H1 (cell line): ENCODE measurements around the gene SLC5A10. TPM values are rescaled to one million over a fixed set of nuclear protein-coding genes. Genes with fewer than 3 reads are reported as not detected.

ENCODE experiments used
- ATF3 ChIP-seq: IDR thresholded peaks from 2 replicates; pipeline ENCODE4 v1.6.1; 2011; ENCODE audit warnings: low read depth, mild to moderate bottlenecking, low read length; ENCODE audit not compliant: insufficient read depth
- NANOG ChIP-seq: IDR thresholded peaks from 2 replicates; pipeline ENCODE4 v1.6.1; 2011; ENCODE audit warnings: low read length, low read depth, mild to moderate bottlenecking, inconsistent platforms; ENCODE audit not compliant: insufficient read depth, poor library complexity, severe bottlenecking
- TCF12 ChIP-seq: IDR thresholded peaks from 2 replicates; pipeline ENCODE4 v1.6.1; 2011; ENCODE audit warnings: low read depth, mild to moderate bottlenecking, low read length
- YY1 ChIP-seq: IDR thresholded peaks from 2 replicates; pipeline ENCODE4 v1.6.1; 2011; ENCODE audit warnings: low read depth, mild to moderate bottlenecking, low read length
- polyA plus RNA-seq, 7 experiments: library from polyadenylated mRNA; depleted of rRNA in 3 of 7; stranded (reverse) in 5 of 7; unstranded in 2 of 7; fragments of >200 nt in 5 of 7; fragments of 200-250 nt in 2 of 7; gene quantifications; 1 replicate in 5 of 7; 2 replicates in 1 of 7; 4 replicates in 1 of 7; pipeline versions ENCODE4 v1.2.1 to v1.2.3, GENCODE V29; 2011 to 2013; ENCODE audit warnings: missing spikeins in 2 of 7, mixed read lengths in 2 of 7
- total RNA-seq: library from RNA; stranded (reverse); fragmentation: NEBNext Ultra II Directional; extraction: Animal tissue kit (Norgen Biotek cat#: 25700); gene quantifications from 2 replicates; pipeline ENCODE4 v1.2.1, GENCODE V29; 2021

Gene SLC5A10
- total and polyA plus RNA-seq, 2 of the 8 experiments (the other 6 are each of a cell fraction or from before 2014, with no cell fraction given): 0.05 to 0.11 TPM

GRCh38 chr17:19012171-19013080 lies 60.5 kb downstream of the SLC5A10 start (continued):
- no peak for TF ChIP-seq ATF3
- TF ChIP-seq TCF12: no peak
- TF ChIP-seq YY1: no peak
- TF ChIP-seq NANOG: no peak
